K562 (cell line): ENCODE results near the gene ADGRD1. TPM values are rescaled to one million over a fixed set of nuclear protein-coding genes. Genes with fewer than 3 reads are reported as not detected.

Source experiments
- BRCA1 ChIP-seq, 2 experiments: fragments of 450-650 bp in 1 of 2; sonication (generic) in 1 of 2; formaldehyde crosslinking in 1 of 2; IDR thresholded peaks; 2 replicates each; pipeline versions ENCODE4 v1.5.0 to v1.6.1; 2017 to 2020; ENCODE audit warnings: mild to moderate bottlenecking in 1 of 2, missing genetic modification reagents in 1 of 2
- E2F6 ChIP-seq, 2 experiments: IDR thresholded peaks; 2 replicates each; pipeline ENCODE4 v1.6.1; 2011; ENCODE audit warnings: borderline replicate concordance in 1 of 2, control low read depth in 1 of 2, low read depth in 1 of 2, low read length in 1 of 2, mild to moderate bottlenecking in 1 of 2, mixed read lengths in 1 of 2, moderate library complexity in 1 of 2; ENCODE audit not compliant: insufficient read depth in 1 of 2, insufficient read length in 1 of 2, poor library complexity in 1 of 2, severe bottlenecking in 1 of 2; ENCODE audit errors: extremely low read depth in 1 of 2
- ESRRB ChIP-seq: fragments of 250-450 bp; sonication (Bioruptor Pico); IDR thresholded peaks from 2 replicates; pipeline ENCODE4 v1.5.0; 2020; ENCODE audit warnings: mild to moderate bottlenecking, moderate library complexity, borderline replicate concordance
- ETS2 ChIP-seq: IDR thresholded peaks from 2 replicates; pipeline ENCODE4 v1.6.1; 2016; ENCODE audit warnings: borderline replicate concordance, missing genetic modification characterization, mild to moderate bottlenecking, moderate library complexity, missing compliant biosample characterization; ENCODE audit not compliant: poor library complexity, severe bottlenecking
- FOXM1 ChIP-seq, 2 experiments: fragments of 450-650 bp in 1 of 2; sonication (generic) in 1 of 2; formaldehyde crosslinking in 1 of 2; IDR thresholded peaks; 2 replicates each; pipeline versions ENCODE4 v1.6.1 to v1.9.0; 2017 to 2022; ENCODE audit warnings: low read depth in 2 of 2, mild to moderate bottlenecking in 2 of 2, missing genetic modification reagents in 1 of 2, moderate library complexity in 1 of 2
- MGA ChIP-seq: fragments of 450-650 bp; IDR thresholded peaks from 2 replicates; pipeline ENCODE4 v1.6.1; 2016; ENCODE audit warnings: mild to moderate bottlenecking, moderate library complexity
- RBM25 ChIP-seq: fragments of 200-400 bp; formaldehyde crosslinking; IDR thresholded peaks from 2 replicates; pipeline ENCODE4 v1.6.1; 2018; ENCODE audit warnings: low read length, low read depth, moderate library complexity; ENCODE audit not compliant: severe bottlenecking
- SPI1 ChIP-seq: IDR thresholded peaks from 2 replicates; pipeline ENCODE4 v1.6.1; 2011; ENCODE audit warnings: low read depth, low read length, control low read depth, borderline replicate concordance
- THRB ChIP-seq: fragments of 450-650 bp; formaldehyde crosslinking; conservative IDR thresholded peaks from 2 replicates; pipeline ENCODE4 v1.4.0; 2022; ENCODE audit warnings: mild to moderate bottlenecking, missing genetic modification characterization
- ZKSCAN1 ChIP-seq: fragments of 150-350 bp; IDR thresholded peaks from 2 replicates; pipeline ENCODE4 v1.6.1; 2016; ENCODE audit warnings: low read depth, low read length
- ZNF274 ChIP-seq: IDR thresholded peaks from 2 replicates; pipeline ENCODE4 v1.6.1; 2011; ENCODE audit warnings: low read depth, mild to moderate bottlenecking, low read length, moderate library complexity, borderline replicate concordance
- polyA plus RNA-seq, 8 experiments: library from polyadenylated mRNA; depleted of rRNA in 4 of 8; stranded (reverse) in 5 of 8; unstranded in 3 of 8; fragments of >200 nt; fragmentation: Nextera tagmentation in 2 of 8; fragmentation: Illumina TruSeq in 1 of 8; extraction: Ambion mirVana in 2 of 8; extraction: Trizol in 1 of 8; gene quantifications; 2 replicates each; pipeline versions ENCODE4 v1.2.1 to v1.2.3, GENCODE V29; 2011 to 2014; ENCODE audit warnings: inconsistent platforms in 1 of 8, missing spikeins in 1 of 8
- total RNA-seq, 7 experiments: library from RNA; depleted of rRNA in 6 of 7; stranded (reverse); fragments of >200 nt in 6 of 7; fragmentation: Illumina TruSeq in 2 of 7; extraction: Trizol in 2 of 7; gene quantifications; 2 replicates each; pipeline versions ENCODE4 v1.2.1 to v1.2.3, GENCODE V29; 2011 to 2021; ENCODE audit warnings: low replicate concordance in 1 of 7

The ADGRD1 gene
- total and polyA plus RNA-seq, 9 of the 15 experiments (the other 6 are each of a cell fraction or from before 2014, with no cell fraction given) = 1.7 to 11.7 (median 3.3) TPM

GRCh38 chr12:131108177-131108955 lies 154.7 kb downstream of the ADGRD1 start (continued):
- no peak for TF ChIP-seq ETS2 (tag)
- TF ChIP-seq MGA = peak; percentile 70
- no peak for TF ChIP-seq SPI1
- no peak for TF ChIP-seq FOXM1 (IDR thresholded peaks at IDR 0.05; ENCODE audit: low read depth)
- no peak for TF ChIP-seq FOXM1 (CRISPR knock-in tag; IDR thresholded peaks at IDR 0.05; ENCODE audit: low read depth)
- no peak for TF ChIP-seq BRCA1 (IDR thresholded peaks at IDR 0.05)
- TF ChIP-seq BRCA1 (CRISPR knock-in tag; IDR thresholded peaks at IDR 0.05) = no peak
- TF ChIP-seq ZKSCAN1 = no peak
- TF ChIP-seq ZNF274 = no peak
- TF ChIP-seq RBM25 = peak; percentile 30
- TF ChIP-seq ESRRB = no peak
- peak; percentile 29 to 61 for TF ChIP-seq E2F6 (IDR thresholded peaks at IDR 0.05; ENCODE audit: borderline replicate concordance in 1 of 2, extremely low read depth in 1 of 2, insufficient read depth in 1 of 2, insufficient read length in 1 of 2, low read depth in 1 of 2, low read length in 1 of 2, poor library complexity in 1 of 2, severe bottlenecking in 1 of 2)
- no peak for TF ChIP-seq THRB (CRISPR knock-in tag)
